ENCODE results near the gene LTBR. TPM values are rescaled to one million over a fixed set of nuclear protein-coding genes. Genes with fewer than 3 reads are reported as not detected.
A peak's percentile ranks its signal among the peaks of the same experiment; 100 is the strongest.

The LTBR gene
- total RNA-seq, 1 experiment from 2014 or later = 4.8 TPM

GRCh38 chr12:6340745-6341416, 43.1 kb upstream of the LTBR start:
- no CpG with 5 or more reads among the region's 15 CpGs for WGBS (ENCODE audit: extremely low coverage, insufficient read length, low lambda C conversion rate)
- H4K8ac ChIP-seq (replicated peaks; ENCODE audit: insufficient read length, low read depth, low read length) = no peak overlapping the region
- no peaks in the 10 kb centered on the region for H3K79me1 ChIP-seq (ENCODE audit: insufficient read depth, low read depth, low read length, poor library complexity, severe bottlenecking)
- peaks cover 29% of the 10 kb centered on the region; the same call in 1 of the 2 replicates for H3K79me2 ChIP-seq (ENCODE audit: insufficient read depth, low read length)
- H3K4me1 ChIP-seq (ENCODE audit: insufficient read depth, low read length) = peaks cover 30% of the 10 kb centered on the region
- no peak overlapping the region for H2AK5ac ChIP-seq (ENCODE audit: insufficient read length, low read length)
- H3K27me3 ChIP-seq (ENCODE audit: insufficient read depth, low read length) = no peaks in the 10 kb centered on the region
- peak overlapping the region in 2 of 3 experiments; percentile 82 to 87; a peak in 5 of 7 replicates for H3K27ac Mint-ChIP-seq
- TF ChIP-seq CTCF (conservative IDR thresholded peaks at IDR 0.05) = no peak
- H3K4ac ChIP-seq (ENCODE audit: low read depth, low read length) = no peak overlapping the region
- H3K56ac ChIP-seq (ENCODE audit: insufficient read length, low read depth, low read length) = no peak overlapping the region
- no peak overlapping the region for H3K14ac ChIP-seq (ENCODE audit: insufficient read depth, low read length)
- H3T11ph ChIP-seq (ENCODE audit: low read length) = no peak overlapping the region
- no peaks in the 10 kb centered on the region for H3K9me3 ChIP-seq (ENCODE audit: control insufficient read depth, low read depth, low read length)
- no peak overlapping the region for H2BK12ac ChIP-seq (ENCODE audit: insufficient read length, low read depth, low read length)
- no peak overlapping the region for H4K5ac ChIP-seq (ENCODE audit: insufficient read length, low read depth, low read length)
- no peaks in the 10 kb centered on the region for H3K9me3 Mint-ChIP-seq
- H4K20me1 ChIP-seq (ENCODE audit: control insufficient read depth, insufficient read depth, insufficient read length) = no peaks in the 10 kb centered on the region
- no peak overlapping the region for H2BK15ac ChIP-seq (ENCODE audit: low read depth, low read length)
- no peak overlapping the region for H2AFZ ChIP-seq (ENCODE audit: low read length)
- H3K36me3 Mint-ChIP-seq (ENCODE audit: insufficient read depth in 1 of 3, low read depth in 3 of 3) = peaks cover 0 to 8% (median 0%) of the 10 kb centered on the region in 3 experiments; a peak in 2 of 7 replicates
- H4K91ac ChIP-seq (ENCODE audit: insufficient read length, low read depth, low read length) = no peak overlapping the region
- no peak overlapping the region for H2BK20ac ChIP-seq (ENCODE audit: low read depth, low read length, poor library complexity, severe bottlenecking)
- no peaks in the 10 kb centered on the region; the same call in 1 of the 2 replicates for H3K27me3 Mint-ChIP-seq (ENCODE audit: low read depth)
- H3K9ac ChIP-seq (ENCODE audit: extremely low read depth, insufficient read length, low read length) = peak overlapping the region; percentile 73
- H3K4me3 Mint-ChIP-seq = no peak overlapping the region
- no peak overlapping the region for H3K27ac ChIP-seq (ENCODE audit: insufficient read length, low read depth, low read length)
- H3K23ac ChIP-seq (ENCODE audit: insufficient read length, low read depth, low read length) = no peak overlapping the region
- no peak for DNase-seq
- H3K4me2 ChIP-seq (ENCODE audit: insufficient read depth, insufficient read length, low read length) = peak overlapping the region; percentile 97
- H2BK120ac ChIP-seq (ENCODE audit: low read depth, low read length, poor library complexity, severe bottlenecking) = no peak overlapping the region
- peaks cover 24% of the 10 kb centered on the region for H3K23me2 ChIP-seq (ENCODE audit: insufficient read length, low read depth, low read length, poor library complexity, severe bottlenecking)
- H3K4me1 Mint-ChIP-seq = peaks cover 26 to 30% of the 10 kb centered on the region in 2 experiments
- H2BK5ac ChIP-seq (ENCODE audit: insufficient read length, low read length) = no peak overlapping the region
- H3K18ac ChIP-seq (ENCODE audit: insufficient read length, low read depth, low read length) = no peak overlapping the region

Data from H9 (cell line).